SHP77 treated with DMSO at 0.1 percent for 48 hours (cell line): ENCODE results near the gene IQSEC1.
A peak's percentile ranks its signal among the peaks of the same experiment; 100 is the strongest.

Experiments used
- DNase-seq: peaks from one replicate; lab custom pipeline; 2025; lab: John Stamatoyannopoulos, UW

The IQSEC1 gene

DNA sequence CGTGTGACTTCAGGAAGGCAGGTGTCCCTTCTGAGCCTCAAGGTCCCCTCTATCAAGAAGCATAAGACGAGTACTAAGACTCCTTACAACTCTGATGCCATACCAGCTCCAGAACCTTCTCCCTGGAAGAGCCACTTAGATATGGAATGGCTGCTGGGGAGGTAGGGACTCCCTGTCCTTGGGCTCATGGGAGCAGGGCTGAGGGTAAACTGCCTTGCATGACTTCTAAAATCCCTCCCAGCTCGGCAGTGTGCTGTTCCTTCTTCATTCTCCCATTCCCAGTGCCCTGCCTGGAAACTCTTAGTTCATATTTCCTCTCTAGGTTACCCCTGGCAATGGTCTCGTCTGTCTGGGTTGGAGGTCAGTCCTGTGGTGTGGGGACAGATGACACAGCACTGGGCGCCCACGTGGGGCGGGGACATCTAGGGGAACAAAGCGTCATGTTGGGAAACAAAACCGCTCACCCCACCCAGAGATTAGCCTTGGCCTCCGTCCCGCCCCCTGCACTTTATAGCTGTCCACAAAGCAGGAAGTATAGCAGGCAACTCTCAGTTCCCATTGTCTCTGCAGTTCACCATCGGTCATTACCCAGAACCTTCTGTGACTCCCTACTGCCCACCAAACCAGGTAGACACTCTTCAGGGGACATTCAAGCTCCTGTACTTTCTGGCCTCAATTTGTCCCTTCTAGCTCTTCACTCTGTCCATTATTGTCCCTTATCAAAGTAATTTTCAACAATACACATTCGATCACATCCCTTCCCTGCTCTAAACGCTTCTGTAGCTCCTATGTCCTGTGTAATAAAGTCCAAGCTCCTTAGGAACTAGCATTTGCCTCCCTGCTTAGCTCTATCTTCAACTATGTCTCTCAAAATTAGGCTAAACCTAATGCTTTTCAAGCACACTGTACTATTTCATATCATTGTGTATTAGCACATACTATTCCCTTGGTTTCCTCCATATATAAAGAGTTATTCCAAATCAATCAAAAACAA, 73.8 kb downstream of the IQSEC1 start:
- no peak for DNase-seq

- DNase-seq, result no peak
These were observed 74.6 kb downstream of the IQSEC1 start for GRCh38 chr3:12998648-12999047.

- DNase-seq, result no peak
These were observed 75.8 kb downstream of the IQSEC1 start for GRCh38 chr3:12997387-12997786.

- no peak for DNase-seq
These were observed 77.1 kb downstream of the IQSEC1 start for GRCh38 chr3:12996181-12996506.

DNA sequence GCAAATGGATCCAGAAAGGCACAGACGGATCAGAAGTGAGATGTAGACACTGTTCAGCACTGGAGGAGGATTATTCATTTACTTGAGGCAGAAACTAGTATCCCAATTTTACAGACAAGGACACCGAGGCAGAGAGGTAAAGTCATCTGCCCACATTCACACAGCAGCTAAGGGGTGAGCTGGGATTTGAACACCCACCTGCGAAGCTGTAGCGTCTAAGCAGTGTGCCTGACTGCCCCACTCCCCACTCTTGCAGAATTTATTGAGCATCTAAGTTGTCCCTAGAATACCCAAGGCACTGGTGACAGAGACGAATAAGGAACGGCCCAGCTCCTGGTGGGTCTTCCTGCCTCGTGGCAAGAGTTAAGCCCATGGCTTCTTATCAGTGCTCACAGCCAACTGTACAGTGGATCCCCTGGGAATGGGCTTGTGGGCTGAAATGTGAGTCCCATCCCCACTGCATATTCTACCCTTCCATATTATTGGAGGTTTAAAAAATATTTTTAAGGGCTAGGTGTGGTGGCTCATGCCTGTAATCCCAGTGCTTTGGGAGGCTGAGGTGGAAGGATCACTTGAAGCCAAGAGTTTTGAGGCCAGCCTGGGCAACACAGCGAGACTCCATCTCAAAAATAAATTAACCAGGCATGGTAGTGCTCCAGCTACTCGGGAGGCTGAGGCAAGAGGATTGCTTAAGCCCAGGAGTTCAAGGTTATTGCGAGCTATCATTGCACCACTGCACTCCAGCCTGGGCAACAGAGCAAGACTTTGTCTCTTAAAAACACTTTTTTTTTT, 77.6 kb downstream of the IQSEC1 start:
- no peak for DNase-seq

DNA sequence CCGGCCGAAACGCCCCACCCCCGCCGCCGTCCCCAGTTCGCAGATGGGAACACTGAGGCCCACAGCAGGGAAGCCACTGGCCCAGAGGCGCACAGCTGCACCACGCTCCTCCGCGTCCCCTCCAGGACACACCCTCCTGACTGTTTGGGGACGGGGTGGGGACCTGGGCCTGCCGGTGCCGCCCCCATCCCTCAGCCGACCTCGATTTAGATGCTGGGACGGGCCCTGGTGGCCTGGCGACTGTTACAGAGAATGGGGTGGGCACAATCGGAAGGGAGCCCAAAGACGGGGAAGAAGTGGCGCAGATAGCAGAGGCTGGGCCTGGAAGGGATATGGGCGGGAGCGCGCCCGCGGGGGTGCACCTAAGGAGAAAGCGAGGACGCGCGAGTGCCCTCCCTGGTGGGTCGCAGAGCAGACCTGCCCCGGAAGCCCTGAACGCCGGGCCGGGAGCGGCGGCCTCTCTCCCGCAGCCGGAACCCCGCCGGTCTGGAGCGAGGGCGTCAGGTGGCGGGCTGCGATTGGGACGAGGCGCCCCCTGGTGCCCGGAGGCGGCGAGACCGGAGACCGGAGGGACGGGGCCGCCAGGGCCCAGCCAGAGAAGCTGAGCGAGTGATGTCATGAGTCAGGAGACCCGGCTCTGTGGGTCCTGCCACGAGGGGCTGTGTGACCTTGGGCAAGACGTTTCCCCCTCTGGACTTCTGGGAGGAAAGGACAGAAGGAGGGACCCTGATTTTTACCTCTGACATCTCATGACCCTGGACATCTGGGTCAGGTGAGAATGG, 78.4 kb downstream of the IQSEC1 start:
- no peak for DNase-seq

DNA sequence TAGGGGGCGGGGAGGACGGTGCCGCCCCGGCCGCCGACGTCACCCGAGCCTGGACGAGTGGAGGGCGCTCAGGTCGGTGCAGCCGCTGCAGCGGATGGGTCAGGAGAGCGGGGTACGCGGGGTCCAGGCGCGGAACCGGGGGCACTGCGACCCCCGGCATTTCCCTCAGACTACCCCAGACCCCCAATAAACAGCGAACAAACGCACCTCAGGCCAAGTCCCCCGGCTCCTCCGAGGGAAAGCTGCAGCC, 78.9 kb downstream of the IQSEC1 start:
- no peak for DNase-seq

- DNase-seq, result no peak
These were observed 79.5 kb downstream of the IQSEC1 start for GRCh38 chr3:12993517-12994356.

- no peak for DNase-seq
These were observed 80.4 kb downstream of the IQSEC1 start for GRCh38 chr3:12992629-12993516.

DNA sequence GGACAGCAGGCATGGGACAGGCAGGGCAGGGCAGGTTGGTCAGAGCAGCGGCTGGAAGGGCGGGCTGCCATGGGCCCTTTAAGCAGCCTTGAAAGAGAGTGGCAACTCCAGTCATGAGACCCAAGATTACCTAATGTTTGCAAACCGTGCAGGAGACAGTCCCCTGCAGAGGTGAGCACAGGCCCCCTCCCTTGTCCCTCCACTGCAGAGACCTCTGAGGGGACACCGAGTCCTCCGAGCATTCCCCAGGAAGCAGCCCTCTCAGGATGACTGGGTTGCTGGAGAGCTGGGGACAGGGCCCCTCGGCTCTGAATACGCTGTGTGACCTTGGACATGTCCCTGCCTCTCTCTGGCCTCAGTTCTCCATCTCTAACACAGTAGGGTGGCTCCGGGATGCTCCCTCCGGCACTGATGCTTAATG, 81.4 kb downstream of the IQSEC1 start:
- no peak for DNase-seq

- DNase-seq, result no peak
These were observed 81.8 kb downstream of the IQSEC1 start for GRCh38 chr3:12991481-12991837.

DNA sequence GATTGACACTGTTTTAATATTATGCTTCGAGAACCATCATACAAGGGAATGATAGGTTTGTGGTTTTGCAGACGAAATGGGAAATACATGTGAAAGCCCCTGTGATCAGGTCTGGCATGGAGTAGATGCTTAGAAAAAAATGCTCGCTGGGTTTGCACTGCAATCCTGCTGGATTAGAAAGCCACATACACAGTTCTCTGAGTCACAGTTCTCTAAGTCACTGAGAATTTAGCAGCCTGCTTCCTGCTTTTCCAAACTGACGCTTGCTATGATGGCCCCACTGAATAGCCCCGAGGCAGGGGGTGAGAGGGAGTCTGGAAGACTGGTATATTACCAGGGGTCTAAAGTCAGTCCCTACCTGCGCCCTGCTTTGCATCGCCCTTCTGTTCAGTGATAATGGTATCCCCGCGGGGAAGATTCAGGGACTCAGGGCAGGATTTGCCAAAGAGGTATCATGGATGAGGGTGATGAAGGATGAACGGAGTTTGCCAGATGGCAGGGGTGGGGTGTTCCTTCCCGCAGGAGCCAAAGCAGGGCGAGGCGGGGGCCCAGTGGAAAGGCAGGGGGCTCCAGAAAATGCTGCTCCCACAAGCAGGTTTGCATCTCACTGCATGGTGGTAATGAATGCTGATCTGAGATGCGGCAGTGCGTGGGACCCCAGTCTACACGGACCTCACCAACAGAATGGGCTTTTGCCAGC, 82.3 kb downstream of the IQSEC1 start:
- no peak for DNase-seq

DNA sequence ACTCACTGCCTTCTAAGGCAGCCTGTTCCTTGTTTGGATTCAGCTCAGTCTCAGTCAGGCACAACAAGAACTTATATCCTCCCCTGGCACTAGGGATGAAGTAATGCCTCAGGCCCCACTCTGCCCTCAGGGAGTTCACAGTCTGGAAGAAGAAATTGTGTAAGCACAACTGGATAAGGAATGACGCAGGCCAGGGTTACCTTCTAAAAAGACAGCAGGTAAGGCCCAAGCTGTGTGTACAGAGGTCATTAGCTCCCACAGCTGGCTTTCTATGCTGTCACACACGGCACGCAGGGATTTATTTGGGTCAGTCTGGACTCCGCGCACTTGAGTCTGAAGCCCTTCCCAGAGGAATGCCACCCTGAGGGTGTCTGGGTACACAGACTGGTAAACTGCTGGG, 82.9 kb downstream of the IQSEC1 start:
- no peak for DNase-seq

GRCh38 chr3:12988728-12989454, 84.3 kb downstream of the IQSEC1 start:
- no peak for DNase-seq

GRCh38 chr3:12987602-12988001, 85.6 kb downstream of the IQSEC1 start:
- no peak for DNase-seq

GRCh38 chr3:12986986-12987385, 86.2 kb downstream of the IQSEC1 start:
- DNase-seq, result peak; percentile 6

DNA sequence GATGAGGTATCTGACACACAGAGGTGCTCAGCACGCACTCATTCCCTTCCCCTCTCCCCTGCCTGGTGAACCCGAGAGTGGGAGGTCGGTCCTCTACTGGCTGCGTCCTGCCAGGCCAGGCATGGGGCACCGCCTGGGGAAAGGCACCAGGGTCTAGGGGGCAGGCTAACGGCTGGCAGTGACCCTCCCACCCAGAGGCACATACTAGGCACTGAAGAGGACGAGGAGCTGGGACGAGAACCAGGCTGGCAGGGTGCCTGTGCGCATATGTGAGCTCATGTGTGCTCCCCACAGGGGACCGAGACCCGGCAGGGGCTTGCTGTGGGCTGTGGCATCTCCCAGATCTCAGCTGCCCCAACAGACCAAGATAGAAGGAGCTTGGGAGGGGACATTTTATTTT, 86.7 kb downstream of the IQSEC1 start:
- no peak for DNase-seq

GRCh38 chr3:12986031-12986430, 87.2 kb downstream of the IQSEC1 start:
- DNase-seq, result no peak

- DNase-seq, result no peak
These were observed 88.1 kb downstream of the IQSEC1 start for GRCh38 chr3:12985148-12985547.
